ENCODE results near the gene TRPV5.

TRPV5 gene

GRCh38 chr7:142940966-142941535, 7.5 kb upstream of the TRPV5 start:
- no peak for DNase-seq

DNA sequence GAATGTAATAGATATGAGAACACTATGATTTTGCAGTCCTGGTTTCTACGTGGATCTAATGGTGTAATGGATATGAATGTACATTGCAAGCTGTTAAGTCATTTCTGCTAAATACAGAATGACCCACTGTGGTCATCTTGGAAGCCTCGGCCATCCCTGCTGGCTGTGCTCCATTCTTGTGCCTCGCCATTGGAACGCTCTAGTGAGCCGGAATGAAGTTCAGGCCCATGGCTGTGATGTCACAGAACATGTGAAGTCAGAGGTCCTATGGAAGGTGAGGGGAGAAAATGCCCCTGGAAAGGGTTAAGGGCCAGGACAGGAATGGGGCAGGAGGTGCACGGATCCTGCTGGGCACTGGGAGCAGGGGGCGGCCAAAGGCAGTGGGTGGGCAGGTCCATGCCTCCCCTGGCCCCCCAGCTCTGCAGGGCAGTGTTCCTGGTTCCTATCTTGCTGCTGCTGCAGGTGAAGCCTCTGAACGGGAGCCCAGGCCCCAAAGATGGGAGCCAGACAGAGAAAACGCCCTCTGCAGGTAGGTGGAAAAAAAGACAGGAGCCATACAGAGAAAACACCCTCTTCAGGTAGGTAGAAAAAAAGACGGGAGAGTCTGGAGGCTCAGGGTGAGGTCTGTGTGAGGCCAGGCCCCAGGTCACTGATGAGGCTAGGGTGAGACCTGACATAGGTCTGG, 5.8 kb upstream of the TRPV5 start, which contains the start of gene LLCFC1:
Gene LLCFC1 (plus strand): TSS at position 259 of the 685 bp plus-strand sequence. CDS start 138 bp downstream, at position 397.
- DNase-seq = no peak

DNA sequence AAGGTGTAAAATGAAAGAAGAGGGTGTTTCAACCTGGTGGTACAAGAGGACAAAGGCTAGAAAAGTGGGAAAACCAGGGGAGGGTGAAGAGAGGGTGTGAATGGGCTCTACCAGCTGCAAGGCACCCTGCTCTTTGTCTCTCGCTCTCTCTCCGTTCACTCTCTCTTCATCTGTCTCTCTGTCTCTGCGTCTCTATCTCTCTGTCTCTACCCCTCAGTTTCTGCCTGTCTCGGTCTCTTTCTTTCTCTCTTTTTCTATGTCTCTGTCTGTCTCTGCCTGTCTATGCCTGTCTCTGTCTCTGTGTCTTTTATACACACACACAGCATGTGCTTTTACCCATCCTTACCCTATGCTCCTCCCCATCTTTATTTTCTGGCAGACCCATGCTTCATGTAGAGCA, 5.1 kb upstream of the TRPV5 start:
- DNase-seq = no peak

DNA sequence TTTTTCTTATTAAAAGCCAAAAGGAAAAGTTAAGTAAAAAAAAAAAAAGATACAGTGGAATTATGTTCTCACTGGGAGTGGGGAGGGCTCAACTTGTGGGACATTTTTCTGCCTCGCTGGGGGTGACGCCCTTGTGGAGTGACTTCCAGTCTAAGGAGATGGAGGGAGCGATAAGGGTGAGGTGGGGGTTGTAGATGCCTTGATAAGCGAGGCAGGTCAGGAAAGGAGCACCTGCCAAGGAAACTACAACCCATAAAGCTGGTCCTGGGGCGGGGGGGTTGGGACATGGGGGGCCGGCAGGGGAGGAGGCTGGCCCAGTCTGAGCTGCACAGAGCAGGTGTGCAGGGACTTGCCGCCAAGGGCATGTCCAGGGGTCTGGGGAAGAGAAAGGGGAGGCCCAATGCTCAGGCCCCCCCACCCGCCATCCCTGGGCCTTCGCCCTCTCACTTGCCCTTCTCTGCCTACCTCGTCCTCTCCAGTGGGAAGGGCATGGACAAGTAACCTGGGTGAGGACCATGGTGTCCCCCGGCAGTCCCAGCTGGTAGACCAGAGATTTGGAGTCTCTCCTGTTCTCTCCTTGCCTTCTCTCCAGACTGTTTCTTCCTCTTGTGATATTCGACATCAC, 2.5 kb upstream of the TRPV5 start:
- no peak for DNase-seq

DNA sequence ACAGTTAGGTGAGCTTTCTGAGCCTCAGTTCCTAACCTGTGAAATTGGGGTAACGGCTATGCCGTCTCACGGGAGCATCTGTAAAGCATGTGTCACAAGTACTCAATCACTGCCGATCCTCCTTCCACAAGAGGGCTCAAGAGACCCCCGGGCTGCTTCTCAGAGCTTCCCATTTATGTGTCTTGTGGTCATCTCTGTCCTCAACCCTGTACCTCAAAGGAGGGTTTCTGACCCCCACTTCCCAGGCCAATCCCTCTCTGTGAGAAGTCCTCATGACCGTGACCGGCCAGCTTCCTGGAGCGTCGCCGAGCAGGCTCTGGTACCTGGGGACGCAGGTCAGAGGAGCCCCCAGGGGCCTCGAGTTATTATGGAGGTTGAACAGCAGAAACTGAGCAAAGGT, 510 bp upstream of the TRPV5 start:
- DNase-seq = no peak

GRCh38 chr7:142933092-142933475, 462 bp downstream of the TRPV5 start:
- no peak for DNase-seq

DNA sequence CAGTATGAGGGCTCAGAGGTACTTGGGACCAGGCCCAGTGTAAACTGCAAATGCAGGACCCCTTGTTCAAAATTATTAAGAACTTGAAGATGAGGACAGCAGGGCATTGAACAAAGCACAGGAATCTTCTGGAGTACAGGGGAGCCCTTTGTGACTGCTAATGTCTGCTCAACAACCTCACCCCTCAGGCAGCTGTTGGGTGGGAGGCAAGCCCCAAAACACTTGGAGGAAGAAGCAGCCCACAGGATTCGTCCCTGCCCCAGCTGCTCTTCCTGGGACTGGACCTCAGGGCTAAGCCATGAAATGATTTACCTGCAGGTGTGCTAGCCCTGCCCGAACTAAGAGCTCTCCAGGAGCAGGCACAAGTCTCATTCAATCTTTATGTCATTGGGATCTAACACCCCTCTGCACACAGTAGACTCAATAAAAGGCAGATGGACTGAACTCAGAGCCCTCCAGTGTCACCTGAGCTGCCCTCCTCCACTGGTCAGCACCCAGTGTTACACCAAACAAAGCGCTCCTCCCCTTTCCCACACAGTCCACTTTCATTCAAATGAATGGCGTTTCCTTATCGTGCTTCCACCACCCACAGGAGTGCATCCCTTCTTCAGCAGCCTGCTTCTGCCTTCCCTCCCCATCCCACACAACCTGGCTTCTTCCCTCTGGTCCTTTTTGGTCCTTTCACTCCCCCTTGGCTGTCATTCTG, 1.0 kb downstream of the TRPV5 start:
- no peak for DNase-seq

DNA sequence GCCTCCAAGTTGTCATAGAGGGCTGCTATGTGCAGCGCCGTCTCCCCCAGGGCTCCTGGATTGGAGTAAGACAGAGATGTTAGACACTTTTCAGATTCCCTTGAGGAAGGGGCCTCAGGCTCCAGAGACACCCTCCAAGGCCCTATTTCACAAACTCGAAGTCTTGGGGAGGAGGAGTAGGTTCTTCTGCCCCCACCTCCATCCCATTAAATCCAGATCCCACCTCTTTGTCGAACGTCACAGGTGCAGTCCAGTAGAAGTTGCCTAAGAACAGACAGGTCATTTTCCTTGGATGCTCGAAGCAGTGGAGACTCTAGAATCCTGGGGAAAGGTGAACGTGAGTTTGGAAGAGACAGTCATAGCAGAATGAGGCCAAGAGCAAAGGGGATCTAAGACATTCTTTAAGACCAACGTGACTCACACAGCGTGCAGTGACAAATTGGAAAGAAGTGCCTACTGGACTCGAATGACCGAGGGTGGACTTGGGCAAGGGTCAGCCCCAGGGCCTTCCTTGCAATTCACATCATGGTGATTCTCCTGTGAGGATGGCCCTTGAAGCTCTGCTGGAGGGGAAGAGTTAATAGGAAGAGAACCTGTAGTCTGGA, 3.3 kb downstream of the TRPV5 start:
- DNase-seq = no peak

DNA sequence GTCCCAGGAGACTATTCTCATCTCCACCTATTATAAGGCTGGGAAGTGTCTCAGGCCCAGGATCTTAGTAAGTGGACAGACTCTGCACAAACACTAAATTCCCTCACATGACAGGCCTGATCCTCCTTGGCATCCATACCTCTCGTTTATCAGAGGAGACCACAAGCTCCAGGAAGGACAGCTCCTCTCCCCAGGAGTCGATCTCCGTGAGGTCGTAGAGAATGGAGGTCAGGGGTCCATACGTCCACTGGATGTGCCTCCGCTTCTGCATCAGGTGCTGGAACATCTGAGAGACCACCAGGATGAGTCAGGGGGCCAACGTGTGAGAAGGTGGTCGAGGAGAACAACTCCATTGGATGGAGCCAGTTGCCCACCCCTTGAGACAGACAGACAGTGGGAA, 5.6 kb downstream of the TRPV5 start:
- DNase-seq = no peak

DNA sequence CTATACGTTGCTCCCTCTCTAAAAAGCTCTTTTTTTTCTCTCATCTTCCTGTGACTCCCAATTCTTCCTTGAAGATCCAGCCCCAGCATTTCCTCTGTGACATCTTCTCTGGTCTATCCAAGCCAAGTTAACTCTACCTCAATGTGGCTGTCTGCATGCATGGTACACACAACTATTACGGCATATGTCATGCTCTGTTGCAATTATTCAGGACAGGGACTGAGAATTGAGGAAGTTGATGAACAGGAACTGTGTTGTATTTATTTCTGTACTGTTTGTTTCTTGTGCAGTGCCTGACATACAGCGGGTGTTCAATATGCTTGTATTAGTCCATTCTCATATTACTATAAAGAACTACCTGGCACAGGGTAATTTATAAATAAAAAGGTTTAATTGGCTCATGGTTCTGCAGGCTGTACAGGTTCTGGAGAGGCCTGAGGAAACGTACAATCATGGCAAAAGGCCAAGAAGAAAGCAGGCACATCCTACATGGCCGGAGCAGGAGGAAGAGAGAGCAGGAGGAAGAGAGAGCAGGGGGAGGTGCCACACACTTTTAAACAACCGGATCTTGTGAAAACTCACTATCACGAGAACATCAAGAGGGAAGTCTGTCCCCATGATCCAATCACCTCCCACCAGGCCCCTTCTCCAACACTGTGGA, 6.3 kb downstream of the TRPV5 start:
- DNase-seq = no peak

DNA sequence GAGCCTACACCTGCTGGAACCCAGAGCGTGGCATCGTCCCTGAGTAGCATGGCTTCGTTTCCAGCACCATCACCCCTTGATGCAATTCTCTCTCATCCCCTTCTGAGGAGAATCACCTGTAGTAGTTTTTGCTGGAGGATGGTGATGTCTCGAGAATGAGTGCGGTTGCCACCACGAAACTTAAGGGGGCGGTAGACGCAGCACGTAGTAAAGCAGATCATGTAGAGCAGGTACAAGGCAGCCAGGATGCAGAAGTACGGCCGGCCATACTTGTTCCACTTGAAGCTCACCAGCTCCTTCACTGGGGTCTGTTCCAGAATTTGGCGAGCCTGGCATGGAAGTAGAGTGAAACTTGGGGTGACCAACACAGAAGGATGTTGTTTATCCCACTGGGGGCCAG, 8.1 kb downstream of the TRPV5 start:
- no peak for DNase-seq

GRCh38 chr7:142923391-142923790, 10.2 kb downstream of the TRPV5 start:
- DNase-seq = no peak

GRCh38 chr7:142919656-142920055, 13.9 kb downstream of the TRPV5 start:
- no peak for DNase-seq

DNA sequence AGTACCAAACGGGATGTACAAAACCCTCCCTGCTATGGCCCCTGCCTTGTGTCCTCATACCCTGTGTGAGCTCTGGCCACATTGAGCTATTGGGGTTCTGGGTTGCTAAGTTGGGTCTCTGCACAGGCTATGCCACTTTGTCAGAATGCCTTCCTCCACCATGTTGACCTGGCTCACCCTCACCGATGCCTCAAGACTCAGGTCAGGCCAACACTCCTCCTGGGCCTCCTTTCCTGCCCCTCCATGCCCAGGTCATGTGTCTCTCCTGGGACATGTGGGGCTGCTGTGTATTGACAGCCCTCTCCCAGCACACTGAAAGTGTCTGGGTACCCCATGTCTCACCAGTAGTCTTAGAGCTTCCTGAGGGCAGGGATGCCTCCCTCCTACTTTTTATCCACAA, 14.6 kb downstream of the TRPV5 start:
- DNase-seq = no peak

GRCh38 chr7:142917447-142917846, 16.1 kb downstream of the TRPV5 start:
- no peak for DNase-seq

- no peak for DNase-seq
Observed at GRCh38 chr7:142916508-142916907, 17.0 kb downstream of the TRPV5 start.

DNA sequence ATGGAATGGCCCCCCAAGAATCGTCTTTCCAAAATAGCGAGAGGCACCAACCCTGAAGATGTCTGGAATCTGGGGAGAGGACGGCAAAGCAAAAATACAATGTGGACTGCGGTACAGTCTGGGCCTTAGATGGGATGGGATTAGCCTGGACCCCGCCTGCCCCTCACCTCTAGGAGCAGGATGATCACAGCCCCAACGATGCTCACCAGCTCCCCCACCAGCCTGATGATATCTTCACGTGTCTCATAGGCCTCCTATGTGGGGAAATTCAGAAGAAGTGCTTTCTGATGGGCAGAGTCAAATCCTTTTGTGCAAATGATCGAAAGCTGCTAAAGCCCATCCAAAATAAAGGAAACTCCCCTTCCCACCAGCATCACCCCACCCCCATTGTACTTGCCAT, 18.2 kb downstream of the TRPV5 start:
- DNase-seq = no peak

- no peak for DNase-seq
Observed at GRCh38 chr7:142914121-142914520, 19.4 kb downstream of the TRPV5 start.

DNA sequence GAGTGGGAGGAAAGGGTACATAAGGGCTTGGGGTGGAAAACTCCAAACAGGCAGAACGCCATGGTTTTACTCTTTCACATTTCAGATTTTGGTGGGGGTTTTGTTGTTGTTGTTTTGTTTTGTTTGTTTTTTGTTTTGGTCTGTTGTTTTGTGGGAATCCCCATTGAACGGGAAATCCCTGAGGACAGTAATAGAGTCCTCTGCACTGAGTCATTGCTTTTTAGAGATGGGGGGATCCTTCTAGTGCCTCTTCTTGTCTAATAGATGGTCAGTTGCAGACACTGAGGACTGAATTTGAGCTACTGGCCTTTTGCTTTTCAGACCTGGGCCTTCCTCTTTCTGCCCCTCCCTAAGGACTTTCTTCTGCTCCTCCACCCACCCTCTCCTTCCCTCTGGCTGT, 20.0 kb downstream of the TRPV5 start:
- no peak for DNase-seq

GRCh38 chr7:142913051-142913450, 20.5 kb downstream of the TRPV5 start:
- no peak for DNase-seq

DNA sequence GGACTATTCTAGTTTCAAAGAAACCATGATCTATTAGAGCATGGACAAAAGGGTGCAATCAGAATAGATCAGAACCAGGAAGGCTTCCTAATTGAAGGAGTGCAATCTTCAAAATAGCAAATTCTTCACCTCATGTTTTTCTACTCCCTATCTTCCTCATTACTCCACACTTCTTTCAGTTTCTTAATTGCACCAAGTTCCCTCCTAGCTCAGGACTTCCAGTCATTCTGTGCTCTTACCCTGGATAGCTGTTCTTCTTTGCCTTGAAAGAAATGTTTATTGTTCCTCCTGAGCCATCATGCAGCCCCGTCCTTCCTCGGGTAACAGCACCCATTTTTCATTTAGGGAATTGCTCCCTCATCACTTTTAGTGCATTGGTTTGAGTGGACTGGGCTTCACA, 23.1 kb downstream of the TRPV5 start:
- DNase-seq = no peak
